GM19043 (cell line): ENCODE results near the gene ZBTB8A.

Experiments used
- ATAC-seq: cut with Tn5 transposase; IDR thresholded peaks from one replicate; pipeline ENCODE4 v1.9.1; 2021; ENCODE audit warnings: low read depth; ENCODE audit not compliant: unreplicated experiment

The ZBTB8A gene

GRCh38 chr1:32651461-32652073 lies 112.3 kb downstream of the ZBTB8A start:
- no peak for ATAC-seq

DNA sequence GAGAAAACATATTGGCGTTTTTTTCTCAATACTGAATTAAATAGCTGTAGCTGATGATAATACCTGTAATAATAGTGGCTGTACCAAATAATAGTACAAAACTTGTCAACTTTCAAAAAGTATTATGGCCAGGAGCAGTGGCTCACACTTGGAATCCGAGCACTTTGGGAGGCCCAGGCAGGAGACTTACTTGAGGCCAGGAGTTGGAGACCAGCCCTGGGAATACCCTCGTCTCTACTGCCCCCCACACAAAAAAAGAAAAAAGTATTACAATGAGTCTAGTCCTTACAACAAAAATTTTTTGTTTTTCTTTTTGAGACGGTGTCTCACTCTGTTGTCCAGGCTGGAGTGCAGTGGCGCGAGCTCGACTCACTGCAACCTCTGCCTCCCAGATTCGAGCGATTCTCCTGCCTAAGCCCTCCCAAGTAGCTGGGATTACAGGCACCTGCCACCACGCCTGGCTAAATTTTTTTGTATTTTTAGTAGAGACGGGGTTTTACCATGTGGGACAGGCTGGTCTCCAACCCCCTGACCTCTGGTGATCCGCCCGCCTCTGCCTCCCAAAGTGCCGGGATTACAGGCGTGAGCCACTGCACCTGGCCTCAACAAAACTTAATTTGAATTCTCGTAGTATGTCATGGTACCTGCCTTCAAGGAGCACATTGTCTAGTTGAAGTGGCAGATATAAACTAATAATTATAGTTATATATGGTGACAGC lies 113.2 kb downstream of the ZBTB8A start:
- no peak for ATAC-seq
